ENCODE measurements around the gene CRYZ.

DNA sequence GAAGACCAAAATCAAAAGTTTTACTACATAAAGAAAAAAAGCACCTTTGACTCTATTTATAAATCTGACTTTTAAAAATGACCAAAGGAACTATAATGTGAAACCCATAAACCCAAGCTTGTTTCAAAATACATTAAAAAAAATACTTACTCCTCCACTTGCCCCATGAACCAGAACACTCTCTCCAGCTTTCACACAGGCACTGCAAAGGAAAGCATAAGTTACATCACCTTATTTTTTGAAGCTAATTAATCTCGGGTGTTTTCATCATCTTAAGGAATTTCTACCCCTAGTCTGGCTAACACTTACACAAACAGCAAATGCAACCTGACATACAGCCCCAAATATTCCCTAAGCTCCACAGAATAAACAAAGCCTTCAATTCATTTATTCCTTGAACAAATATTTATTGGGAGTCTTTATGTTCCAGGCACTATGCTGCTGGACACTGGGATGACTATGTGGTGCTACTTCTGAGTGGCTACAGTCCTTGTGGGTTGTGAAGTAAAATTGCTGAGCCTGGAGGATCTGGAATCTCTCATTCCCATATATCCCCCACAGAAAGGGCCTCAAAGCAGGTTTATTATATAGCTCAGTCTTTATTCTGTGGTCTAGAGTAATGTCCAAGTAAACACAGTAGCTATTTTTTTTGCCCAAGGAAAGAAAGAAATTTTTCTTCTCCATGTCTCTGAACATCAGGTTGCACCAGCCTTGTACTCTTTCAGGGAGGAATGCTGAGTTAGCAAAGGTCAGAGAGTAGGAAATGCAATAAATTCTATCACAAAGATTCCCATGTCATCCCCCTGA is 18.2 kb downstream of the CRYZ start:
- TF ChIP-seq EZH2 (IDR thresholded peaks at IDR 0.05; ENCODE audit: insufficient read depth, poor library complexity, severe bottlenecking) (no peak), EZH2phosphoT487 (IDR thresholded peaks at IDR 0.05; ENCODE audit: insufficient read depth, low read depth) (no peak)
